Measurements from ENCODE around the gene KRTCAP3. TPM values are rescaled to one million over a fixed set of nuclear protein-coding genes. Genes with fewer than 3 reads are reported as not detected.

KRTCAP3 gene
- total RNA-seq, 2 experiments from 2014 or later: 5.4 to 6.4 TPM

DNA sequence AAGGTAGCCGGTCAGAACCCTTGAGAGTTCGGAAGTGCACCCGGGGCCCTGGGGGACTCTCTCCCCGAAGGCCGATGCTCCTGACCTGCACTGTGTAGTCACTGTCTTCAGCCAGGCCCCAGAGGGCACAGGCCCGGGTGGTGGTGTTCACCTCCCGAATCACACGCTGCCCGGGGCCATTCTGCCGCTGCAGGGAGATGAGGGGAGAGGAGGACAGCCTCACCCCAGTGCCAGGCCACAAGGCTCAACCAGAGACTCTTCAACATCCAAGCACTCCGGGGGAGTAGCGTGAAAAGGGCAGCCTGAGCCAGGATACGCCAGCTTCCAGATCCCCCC lies 51.7 kb downstream of the KRTCAP3 start:
- no peak overlapping the region for H3K27ac Mint-ChIP-seq

More for the DNA sequence above, 51.7 kb downstream of the KRTCAP3 start:
- no peak for DNase-seq
- Mint-ChIP-seq H3K4me1 (ENCODE audit: low read depth) (peaks cover 27% of the 10 kb centered on the region), H3K4me3 (peak overlapping the region; percentile 44), H3K27me3 (peaks cover 36% of the 10 kb centered on the region), H3K9me3 (no peaks in the 10 kb centered on the region), H3K36me3 (peaks cover 3% of the 10 kb centered on the region)
- ChIA-PET CTCF (no interaction called here), POLR2A (interaction anchor here (1.1 kb wide), 1 partner anchor 65 kb away, joined by 4 read pairs; the partner anchor contains the start of gene NRBP1)
- intact Hi-C loops (cut with micrococcal nuclease): no loop called here

Other genes starting within 250 kb of the KRTCAP3 start
- gene ATRAID, start 230.3 kb upstream of the KRTCAP3 start, total RNA-seq: 10 to 100 TPM; 84.0 to 92.7 TPM
- 10 to 100 TPM; 29.2 to 30.2 TPM for gene SLC5A6, start 230.1 kb upstream of the KRTCAP3 start, total RNA-seq
- 100 to 1,000 TPM in 1 of 2 experiments, 10 to 100 TPM in 1; 99.7 to 102 TPM for gene CAD, start 225.0 kb upstream of the KRTCAP3 start, total RNA-seq
- under 1 TPM; 0.86 to 0.90 TPM for gene SLC30A3, start 179.3 kb upstream of the KRTCAP3 start, total RNA-seq
- gene DNAJC5G, start 166.9 kb upstream of the KRTCAP3 start, total RNA-seq: under 1 TPM in 1 of 2 experiments, not detected in 1; 0.19 TPM
- not detected for gene TRIM54, start 160.0 kb upstream of the KRTCAP3 start, total RNA-seq
- 1 to 10 TPM; 1.8 to 1.9 TPM for gene UCN, start 133.9 kb upstream of the KRTCAP3 start, total RNA-seq
- gene MPV17, start 119.3 kb upstream of the KRTCAP3 start, total RNA-seq: 10 to 100 TPM; 85.5 to 86.0 TPM
- gene GTF3C2, start 85.6 kb upstream of the KRTCAP3 start, total RNA-seq: 10 to 100 TPM; 55.2 to 64.5 TPM
- 10 to 100 TPM; 34.6 to 36.5 TPM for gene EIF2B4, start 72.0 kb upstream of the KRTCAP3 start, total RNA-seq
- gene SNX17, start 71.8 kb upstream of the KRTCAP3 start, total RNA-seq: 10 to 100 TPM; 91.2 to 93.2 TPM
- 1 to 10 TPM; 8.6 to 9.7 TPM for gene ZNF513, start 61.6 kb upstream of the KRTCAP3 start, total RNA-seq
- 100 to 1,000 TPM; 127 to 132 TPM for gene PPM1G, start 32.8 kb upstream of the KRTCAP3 start, total RNA-seq
- 10 to 100 TPM; 80.8 to 82.7 TPM for gene NRBP1, start 13.8 kb upstream of the KRTCAP3 start, total RNA-seq
- 1 to 10 TPM; 7.7 to 8.2 TPM for gene IFT172, start 47.4 kb downstream of the KRTCAP3 start, total RNA-seq
- under 1 TPM; 0.22 to 0.38 TPM for gene FNDC4, start 52.8 kb downstream of the KRTCAP3 start, total RNA-seq
- not detected for gene GCKR, start 54.5 kb downstream of the KRTCAP3 start, total RNA-seq
- gene ZNF512, start 140.7 kb downstream of the KRTCAP3 start, total RNA-seq: 10 to 100 TPM; 27.4 to 30.0 TPM
- under 1 TPM; 0.34 to 0.36 TPM for gene CCDC121, start 186.6 kb downstream of the KRTCAP3 start, total RNA-seq
- gene GPN1, start 186.7 kb downstream of the KRTCAP3 start, total RNA-seq: 10 to 100 TPM; 54.4 to 56.8 TPM
- gene SUPT7L, start 221.2 kb downstream of the KRTCAP3 start, total RNA-seq: 10 to 100 TPM; 30.1 to 30.3 TPM
- gene SLC4A1AP, start 221.5 kb downstream of the KRTCAP3 start, total RNA-seq: 10 to 100 TPM; 26.5 TPM

Data from activated CD4-positive, alpha-beta memory T cell treated with anti-CD3 and anti-CD28 coated beads for 36 hours (primary cell).